NK-92 (cell line): ENCODE measurements around the gene STIL.

Source experiments
- DNase-seq: peaks from one replicate; lab custom pipeline; 2025; ENCODE audit not compliant: unreplicated experiment; lab: John Stamatoyannopoulos, UW

The STIL gene

DNA sequence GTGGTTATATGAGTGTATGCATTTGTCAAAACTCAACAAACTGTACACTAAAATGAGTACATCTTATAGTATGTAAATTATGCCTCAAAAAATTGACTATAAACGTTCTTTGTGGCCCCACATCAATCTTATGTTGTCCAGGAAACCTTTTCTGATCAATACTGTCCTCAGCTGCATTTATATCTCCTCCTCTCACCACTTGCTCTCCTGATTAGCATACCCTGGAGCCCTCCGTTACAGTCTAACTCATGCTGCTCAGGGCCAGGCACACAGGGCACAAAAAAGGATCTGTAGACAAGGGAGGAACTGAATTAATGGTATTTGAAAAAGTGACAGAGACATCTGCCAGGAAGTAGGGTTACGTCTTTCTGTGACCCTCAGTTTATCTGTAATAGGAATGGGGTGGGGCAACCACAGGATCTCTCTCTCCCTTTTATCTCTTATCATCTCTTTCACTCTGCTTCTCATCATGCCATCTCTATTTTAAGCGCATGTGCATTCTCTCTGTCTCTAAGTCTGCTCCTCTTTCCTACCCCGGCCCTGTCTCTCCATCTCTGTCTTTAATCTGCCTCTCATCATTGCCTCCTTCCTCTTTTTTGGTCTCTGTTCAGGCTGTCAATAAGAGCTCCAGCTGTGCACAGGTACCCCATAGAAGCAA lies 74.9 kb downstream of the STIL start:
- DNase-seq, result no peak

DNA sequence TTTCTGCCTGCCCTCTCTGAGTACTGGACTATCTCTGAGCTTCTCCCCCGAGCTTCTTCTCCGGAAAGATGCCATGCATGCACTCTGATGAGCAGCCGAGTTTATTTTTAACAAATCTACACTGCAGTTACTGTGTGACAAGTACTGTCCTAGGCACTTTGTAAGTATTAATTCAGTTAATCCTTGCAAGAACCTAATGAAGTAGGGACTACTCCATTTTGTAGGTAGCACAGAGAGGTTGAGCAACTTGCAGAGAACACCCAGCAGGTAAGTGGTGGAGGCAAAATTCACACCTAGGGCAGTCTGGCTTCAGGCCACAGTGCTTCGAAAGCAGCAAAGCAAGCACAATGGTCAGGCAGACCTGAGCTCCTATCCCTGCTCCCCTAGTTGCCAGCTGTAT lies 78.1 kb downstream of the STIL start:
- DNase-seq, result no peak

DNA sequence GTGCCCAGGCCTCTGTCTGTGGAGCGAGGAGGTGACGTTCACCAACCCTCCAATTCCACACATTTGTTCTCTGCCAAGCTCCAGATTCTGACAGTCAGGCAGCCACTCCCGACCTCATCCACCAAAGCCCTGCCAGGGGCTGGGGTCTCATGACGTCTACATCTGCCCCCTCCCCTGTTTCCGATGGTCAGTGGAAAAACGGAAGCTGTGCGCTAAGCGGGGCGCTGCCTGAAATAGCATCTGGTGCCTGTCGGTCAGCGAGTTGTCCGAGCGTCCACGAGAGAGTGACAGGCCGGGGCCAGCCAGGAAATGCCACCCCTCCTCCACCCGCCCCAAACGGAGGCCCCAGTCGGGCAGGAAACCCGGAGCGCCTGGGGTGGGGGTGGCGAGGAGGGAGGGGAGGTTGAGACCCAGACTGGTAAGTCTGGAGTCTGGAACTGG lies 78.7 kb downstream of the STIL start:
- DNase-seq, result no peak

DNA sequence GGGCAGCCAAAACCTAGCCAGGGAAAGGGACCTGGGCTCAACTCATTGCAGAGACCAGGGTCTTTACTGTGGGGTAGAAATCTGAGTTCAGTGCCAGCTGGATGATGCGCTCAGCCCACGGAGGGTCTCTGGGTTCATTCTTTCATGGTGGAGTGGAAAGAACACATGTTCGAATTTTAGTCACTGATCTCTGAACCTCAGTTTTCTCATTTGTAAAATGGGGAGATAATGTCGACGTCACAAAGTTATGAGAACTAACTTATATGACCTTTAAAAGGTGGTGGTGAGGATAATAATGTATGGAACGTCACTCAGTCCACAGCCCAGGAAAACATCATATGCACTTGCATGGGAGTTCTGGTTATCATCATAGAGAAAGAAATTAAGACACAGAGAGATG lies 80.8 kb downstream of the STIL start:
- no peak for DNase-seq

DNA sequence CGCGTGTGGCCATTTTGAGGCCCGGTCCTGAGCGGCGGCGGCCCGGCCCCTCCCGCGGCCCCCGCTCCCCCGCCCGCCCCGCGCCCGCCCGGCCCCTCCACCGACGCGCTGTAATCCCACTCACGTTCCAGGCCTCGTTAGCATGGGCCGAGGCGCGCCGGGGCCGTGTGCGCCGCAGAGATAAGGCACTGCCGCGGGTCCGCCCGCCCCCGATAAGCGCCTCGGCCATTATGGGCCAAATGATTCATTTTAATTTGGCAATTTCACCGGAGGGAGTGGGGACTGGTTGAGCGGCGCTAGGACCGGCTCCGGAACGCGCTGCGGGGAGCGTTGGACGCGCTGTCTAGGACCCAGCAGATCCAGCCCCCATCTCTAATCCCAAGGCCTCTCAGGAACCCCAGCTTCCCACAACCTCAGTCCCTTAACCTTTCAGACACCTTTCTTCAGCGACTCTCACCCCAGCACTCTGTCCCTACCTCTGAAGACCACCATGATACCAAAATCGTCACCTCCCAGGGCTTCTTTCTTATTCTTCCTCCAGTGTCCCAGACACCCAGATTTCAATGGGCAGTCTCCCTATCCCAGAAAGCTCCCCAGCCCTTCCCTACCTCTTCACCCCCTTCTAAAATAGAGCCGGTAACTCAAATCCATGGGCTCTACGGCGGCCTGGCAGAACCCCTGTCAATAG lies 81.6 kb downstream of the STIL start, which contains the start of gene TAL1:
Gene TAL1 (minus strand): TSS at position 39 of the 688 bp plus-strand sequence. CDS start 6,337 bp downstream, outside the sequence.
- no peak for DNase-seq

DNA sequence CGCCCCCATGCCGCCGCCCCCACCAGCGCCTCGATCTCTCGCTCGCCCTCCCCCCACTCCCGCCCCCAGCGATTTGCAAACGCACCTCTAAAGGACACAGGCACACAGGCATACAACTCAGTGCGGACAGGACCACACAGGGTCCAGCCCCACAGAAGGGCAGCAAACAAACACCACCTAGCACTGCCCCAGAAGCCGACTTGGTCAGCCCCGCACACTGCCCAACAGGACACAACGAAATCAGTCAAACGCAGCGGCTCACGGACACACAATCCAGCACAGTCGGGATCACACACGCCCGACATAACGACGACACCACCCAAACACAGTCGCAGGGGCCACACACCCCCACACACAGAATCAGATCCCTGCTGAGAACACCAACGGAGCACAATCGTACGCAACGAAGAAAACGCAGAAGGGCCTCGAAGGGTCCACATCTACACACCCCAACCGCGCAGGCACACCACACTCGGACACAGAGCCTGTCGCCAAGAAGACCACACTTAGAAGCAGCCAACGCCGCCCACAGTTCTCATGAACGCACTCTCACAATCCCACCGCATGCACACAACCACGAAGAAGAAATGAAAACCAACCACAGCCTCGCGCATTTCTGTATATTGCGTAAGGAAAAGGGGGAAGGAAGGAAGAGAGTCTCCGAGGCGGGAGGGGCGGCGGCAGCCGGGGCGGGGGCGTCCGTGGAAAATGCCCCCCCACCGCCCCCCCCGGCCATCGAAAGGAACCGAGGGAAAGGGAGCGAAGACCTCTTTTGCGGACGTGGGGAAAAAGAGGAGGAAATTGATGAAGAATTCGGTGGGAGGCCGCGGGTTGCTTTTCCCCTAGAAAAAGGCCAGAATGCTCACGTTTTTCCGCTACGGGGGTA lies 82.4 kb downstream of the STIL start:
- no peak for DNase-seq

DNA sequence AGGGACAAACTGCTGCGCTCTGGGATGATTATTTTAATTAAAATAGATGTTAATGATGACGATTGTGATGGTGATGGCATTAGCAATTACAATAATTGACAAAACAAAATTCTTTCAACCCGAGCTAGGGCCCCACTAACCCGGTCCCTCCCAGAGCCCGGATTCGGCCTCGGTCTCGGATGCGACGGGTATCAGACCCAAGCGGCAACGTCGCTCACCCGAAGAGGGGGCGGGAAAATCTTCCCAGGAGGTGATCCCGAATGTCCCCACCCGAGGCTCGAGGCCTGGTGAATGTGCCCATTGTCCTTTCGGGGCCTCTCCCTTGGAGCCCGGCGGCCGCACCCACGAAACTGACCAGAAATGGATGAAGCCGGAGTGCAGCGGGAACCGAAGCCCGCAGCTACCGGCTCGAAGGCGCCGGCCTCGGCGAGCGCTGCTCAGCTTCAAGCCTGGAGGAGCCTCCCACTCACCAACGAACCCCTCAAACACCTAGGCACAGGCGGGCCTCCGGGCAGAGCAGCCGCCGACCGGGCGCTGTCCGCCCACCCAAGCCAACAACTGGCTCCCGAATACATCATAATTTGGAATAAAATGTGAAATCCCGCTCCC lies 83.2 kb downstream of the STIL start:
- DNase-seq, result no peak

DNA sequence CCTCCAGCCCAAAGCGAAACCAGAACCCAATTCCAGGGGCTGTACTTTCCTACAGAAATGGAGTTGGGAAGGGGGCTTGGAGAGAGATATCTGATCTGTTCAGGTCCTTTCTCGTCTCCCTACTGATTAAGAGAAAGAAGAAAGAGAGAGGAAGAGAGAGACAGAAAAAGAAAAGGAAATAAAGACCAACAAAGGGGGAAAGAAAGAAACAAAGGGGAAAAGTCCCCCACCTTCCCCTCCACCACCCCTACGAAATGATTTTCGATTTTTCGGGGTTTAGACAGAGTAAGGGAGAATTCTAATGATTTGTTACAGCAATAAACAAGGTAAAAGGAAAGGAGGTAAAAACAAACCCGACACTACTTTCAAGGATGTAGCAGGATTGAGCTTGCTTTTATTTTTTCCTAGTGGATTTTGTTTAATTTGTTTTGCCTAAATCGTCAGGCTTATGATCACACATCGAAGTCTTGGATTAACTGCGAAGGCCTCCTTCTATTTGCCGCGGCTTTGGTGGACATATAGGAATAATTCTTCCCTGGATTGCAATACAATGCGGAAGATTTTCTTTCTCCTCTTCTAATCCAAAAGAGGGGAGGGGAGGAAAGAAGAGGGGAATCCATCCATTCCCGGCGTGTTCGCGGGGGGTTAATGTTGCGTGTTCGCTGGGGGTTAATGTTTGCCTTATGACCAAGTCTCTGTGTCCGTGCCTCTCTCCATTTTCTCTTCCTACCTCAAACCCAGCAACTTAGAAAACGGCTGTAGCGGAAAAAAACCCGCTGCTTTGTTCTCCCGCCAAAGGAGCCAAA lies 83.9 kb downstream of the STIL start:
- DNase-seq, result no peak

DNA sequence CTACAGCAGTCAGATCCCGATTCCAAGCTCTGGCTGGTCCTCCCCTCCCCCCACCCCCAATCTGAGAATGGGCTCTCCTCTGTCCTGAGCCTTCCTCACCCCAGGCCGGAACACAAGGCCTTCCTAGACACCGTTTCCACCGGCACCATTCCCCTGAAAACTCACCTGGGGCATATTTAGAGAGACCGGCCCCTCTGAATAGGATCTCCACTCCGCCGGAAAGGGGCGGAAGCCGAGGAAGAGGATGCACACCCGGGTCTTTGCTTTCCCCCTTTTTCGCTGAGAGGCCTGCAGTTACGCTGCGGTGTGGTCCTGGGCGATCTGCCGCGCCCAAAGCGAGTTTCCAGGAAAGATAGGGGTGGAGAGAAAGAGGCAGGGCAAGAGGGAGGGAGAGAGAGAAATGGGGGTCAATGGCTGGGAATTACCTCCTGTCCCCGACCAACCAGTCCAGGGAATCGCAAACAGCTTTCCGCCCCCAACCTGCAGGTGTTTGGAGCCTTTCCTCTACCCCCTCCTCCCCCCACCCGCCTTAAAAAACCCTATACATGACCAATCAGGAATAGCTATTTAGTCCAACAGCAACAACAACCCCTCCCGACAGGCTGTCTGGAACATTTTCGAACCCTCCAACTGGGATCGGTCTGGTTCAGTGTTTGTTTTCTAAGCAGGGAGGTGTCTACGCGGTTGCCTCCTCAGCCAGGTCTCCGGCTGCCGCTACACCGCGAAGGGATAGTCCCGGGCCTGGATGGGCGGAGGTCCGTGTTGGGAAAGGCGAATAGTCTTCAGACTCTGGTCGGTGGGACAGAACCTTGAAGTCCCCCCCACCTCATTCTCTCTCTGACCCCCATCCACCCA lies 84.7 kb downstream of the STIL start:
- DNase-seq, result no peak

DNA sequence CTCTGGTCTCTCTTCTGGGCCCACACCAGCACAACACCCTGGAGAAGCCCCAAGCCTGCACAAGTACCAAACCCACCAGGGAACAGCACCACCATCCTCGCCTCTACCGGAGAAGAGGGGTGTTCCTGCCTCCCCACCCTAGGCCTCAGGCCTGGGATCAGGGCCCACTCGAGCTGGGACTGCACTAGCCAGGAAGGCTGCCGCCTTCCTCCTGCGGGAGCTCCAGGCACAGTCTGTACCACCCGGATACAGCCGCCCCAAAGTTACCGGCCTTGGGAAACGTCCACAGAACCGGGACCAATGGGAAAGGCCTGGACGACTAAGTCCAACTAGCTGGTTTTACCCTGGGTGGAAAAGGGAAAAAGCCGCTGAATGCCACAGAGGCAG lies 85.3 kb downstream of the STIL start:
- no peak for DNase-seq

DNA sequence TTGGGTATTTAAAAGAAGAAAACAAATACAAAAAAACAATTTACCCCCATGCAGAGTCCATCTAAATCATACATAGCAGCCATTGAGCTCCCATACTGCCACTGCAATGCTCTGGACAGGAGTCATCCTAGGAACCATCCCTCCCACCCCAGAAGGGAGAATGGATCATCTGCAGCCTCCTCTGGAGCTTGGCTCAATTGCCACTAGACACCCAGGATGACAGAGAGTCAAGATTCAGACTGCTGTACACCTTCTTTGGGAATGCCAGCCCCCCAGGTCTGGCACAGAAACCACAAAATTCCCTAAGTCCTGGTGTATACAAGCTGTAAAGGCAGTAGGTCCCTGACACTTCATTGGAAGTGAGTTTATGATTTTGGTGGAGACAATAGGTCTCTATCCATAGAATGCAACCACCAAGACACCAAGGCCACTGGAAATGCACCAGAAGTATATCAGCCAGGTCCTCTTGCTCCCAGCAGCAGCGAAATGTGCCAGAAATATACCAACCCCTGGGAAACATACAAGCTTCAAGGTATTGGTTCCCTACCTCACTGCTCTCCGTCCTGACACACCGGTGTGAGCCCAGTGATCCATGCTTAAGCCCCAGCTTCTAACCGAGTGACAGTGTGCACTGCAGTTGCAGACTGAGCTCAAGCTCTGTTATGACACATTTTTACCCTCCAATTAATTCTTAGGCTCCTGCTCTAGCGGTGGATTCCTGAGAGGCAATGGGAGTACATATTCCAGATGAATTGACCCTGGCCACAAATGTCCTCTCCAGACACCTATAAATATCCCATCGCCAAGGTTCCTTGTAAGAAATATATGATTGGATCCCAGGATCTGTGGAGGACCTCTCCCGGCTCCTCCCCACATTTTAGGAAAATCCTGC lies 86.4 kb downstream of the STIL start:
- DNase-seq, result no peak

DNA sequence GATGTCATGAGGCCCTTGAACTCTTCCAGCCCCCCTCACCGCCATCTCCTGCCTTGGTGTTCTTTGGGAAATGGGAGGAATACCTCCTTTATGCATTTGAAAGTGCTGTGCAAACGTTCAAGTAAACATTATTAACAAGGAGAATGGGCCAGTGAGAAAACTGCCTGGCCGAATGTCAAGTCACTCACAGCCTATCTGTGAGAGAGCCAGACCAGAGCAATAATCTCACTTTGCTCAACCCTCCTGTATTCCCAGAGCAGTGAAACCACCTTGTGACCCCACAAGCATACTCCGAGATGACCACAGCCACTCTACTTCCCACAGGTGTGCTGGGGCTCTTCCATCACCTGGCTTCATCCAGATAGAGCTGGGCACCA lies 87.1 kb downstream of the STIL start:
- DNase-seq, result no peak

DNA sequence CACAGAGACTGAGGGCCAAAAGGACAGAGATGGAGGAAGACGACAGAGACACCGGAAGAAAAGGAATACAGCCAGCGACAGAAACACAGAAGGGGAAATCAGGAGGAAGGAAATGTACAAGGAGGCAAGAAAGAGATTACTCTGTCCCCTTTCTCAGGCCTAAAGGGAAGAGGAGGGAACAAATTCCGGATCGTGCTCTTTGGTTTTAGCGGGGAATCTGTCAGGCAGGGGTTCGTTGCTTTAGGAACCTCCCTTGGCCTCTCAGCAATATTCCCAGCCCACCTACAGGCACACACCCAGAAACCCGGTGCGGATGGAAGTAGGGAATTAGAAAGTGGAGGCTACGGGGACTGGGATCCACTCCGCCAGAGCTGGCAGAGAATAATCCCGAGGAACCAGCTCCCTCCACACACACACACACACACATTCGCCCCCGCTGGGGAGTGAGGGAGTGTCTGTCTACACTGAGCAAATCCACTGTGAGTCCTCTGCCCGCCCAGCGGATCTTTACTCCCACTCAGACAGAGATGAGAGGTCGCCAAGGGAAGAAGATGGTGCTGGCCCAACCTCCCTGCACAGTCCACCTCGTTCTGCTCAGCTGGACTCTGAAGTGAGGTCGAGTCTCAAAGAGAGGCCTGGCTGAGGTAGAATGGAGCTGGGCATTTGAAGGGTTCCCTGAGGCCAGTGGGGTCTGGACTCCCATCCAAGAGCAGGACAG lies 87.7 kb downstream of the STIL start:
- no peak for DNase-seq

DNA sequence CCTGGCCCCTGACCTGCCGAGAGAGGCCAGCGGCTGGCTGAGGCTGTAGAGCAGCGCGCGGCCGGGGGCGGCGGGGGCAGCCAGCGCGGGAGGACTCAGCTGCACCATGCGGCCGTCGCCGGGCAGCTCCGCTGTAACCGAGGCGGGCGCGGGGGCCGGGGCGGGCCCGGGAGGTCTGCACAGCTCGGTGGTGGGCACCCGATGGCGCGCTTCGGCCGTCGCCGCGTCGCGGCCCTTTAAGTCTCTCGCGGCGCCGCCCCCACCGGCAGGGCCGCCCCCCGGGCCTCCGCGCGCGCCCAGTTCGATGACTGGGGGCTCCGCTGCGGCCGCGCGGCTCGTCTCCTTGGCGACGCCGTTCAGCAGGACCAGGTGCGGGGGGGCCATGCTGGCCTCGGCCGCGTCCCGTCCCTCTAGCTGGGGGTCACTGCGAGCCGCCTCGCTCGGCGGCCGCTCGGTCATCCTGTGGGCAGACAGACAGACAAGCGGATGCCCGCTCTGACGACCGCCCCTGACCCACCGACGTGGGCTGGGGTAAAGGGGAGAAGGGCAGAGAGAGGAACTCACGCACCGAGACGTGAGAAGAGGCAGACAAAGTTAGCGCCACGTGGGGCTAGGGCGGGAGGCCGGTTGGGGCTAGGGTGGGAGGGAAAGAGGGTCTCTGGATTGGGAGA lies 88.4 kb downstream of the STIL start:
- no peak for DNase-seq

DNA sequence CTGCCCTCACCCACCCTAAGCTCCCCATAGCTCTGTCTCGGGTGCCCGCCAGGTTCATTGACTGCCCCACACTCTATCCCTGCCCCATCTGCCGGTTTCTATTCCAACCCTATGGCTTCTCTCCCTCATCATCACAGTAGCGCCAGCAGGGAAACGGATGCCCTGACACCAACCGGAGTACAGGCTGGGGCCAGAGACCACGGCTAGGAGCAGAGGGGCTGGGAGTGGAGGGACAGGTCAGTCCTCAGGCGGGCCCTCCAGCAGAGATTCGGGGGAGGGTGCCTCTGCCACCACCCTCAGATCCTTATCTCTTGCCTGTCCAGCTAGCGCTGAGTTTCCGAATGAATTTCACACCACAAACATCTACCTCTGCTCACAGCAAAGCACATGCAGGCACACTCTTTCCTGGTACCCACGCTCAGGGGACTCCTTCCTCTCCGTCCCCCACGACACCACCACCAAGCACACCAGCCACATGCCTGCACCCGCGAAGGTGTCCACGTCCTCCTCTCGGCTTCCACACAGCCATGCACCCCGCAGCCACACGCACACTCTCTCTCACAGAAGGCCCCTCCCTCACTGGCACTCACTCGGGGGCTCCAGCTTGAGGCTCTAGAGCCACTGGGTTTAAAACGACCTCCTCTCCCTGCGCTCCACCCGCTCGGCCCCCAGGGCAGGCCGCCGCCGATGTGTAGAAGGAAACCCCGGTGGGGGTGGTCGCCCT lies 89.1 kb downstream of the STIL start:
- no peak for DNase-seq

DNA sequence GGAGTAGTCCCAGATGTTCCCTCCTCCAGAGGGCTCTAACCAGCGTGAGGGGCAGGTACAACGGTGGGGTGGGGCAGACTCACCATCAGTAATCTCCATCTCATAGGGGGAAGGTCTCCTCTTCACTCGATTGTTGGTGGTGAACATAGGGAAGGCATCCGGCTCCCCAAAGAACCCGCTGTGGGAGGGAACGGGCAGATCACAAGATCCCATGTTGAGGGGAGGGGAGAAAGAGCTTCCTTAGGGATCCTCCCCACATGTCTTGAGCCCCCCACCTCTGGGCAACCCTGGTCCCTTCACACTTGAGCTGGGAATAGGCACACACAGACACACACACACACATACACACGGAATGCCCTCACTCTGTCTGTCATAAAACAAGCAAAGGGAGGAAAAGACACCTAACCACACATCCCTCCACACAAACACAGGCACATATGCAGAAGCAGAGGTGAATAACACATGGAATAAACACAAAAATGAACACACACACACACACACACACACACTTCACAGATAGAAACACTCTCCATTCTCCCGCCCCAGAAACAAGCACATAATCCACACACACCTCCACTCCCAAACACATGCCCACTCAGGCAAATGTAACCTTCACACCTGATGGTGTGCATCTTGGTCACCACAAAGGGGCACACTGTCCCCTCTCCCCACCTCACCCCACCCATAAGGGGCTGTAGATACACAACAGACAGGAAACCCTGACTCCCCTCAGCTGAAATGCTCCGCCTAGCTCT lies 89.8 kb downstream of the STIL start:
- DNase-seq, result no peak
